GM21576 (cell line): ENCODE data around the gene GIPC2.
"Not testable (repeated sequence)": the region's sequence is repeated elsewhere in the genome, so short reads cannot be mapped to it uniquely, and the experiment has no call there.

ENCODE experiments used
- ATAC-seq: cut with Tn5 transposase; IDR thresholded peaks from one replicate; pipeline ENCODE4 v1.9.1; 2021; ENCODE audit warnings: mild to moderate bottlenecking, moderate library complexity; ENCODE audit not compliant: unreplicated experiment

The GIPC2 gene

DNA sequence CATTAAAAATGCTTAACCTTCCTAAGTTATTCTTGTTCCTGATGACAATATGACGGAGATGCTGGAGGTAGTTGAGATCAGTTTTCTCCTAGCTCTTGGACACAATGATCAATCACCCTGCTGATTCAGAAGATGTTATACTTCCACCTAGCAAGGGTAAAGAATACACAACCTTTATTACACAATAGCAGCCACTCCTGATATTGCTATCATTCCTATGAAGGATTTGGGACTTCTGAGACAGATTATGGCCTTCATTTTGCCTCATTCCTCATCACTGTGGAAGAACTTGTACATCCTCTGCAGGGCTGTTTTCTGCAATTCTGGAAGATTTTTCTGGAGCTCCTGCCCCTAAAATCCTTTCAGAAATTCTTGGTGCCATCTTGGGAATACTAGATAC, 47.8 kb downstream of the GIPC2 start:
- no peak for ATAC-seq

- ATAC-seq: no peak
Observed at GRCh38 chr1:78094639-78095038, 48.9 kb downstream of the GIPC2 start.

- no peak for ATAC-seq
Observed at GRCh38 chr1:78095593-78095992, 49.8 kb downstream of the GIPC2 start.

GRCh38 chr1:78096017-78096416, 50.3 kb downstream of the GIPC2 start:
- no peak for ATAC-seq

GRCh38 chr1:78096976-78097375, 51.2 kb downstream of the GIPC2 start:
- ATAC-seq: no peak

DNA sequence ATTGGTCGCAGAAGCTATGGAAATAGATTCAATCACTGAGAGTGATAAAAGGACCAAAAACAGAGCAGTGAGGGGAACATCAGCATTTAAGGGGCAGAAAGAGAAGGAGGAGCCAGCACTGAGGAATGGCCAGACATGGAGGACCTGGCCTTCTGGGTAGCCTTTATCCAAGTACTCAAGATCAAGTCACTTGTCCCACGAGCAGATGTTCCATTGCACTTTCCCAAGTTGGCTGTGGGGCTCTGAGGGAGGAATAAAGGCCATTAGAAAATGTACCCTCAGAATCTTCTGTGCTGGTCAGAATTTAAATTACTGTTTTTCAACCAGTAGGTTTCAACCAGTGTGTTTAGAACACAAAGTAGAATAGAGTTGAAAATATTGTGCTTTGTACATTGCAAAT, 55.3 kb downstream of the GIPC2 start:
- ATAC-seq: no peak

GRCh38 chr1:78101514-78101913, 55.7 kb downstream of the GIPC2 start:
- ATAC-seq: no peak

- ATAC-seq: no peak
Observed at GRCh38 chr1:78102082-78102481, 56.3 kb downstream of the GIPC2 start.

DNA sequence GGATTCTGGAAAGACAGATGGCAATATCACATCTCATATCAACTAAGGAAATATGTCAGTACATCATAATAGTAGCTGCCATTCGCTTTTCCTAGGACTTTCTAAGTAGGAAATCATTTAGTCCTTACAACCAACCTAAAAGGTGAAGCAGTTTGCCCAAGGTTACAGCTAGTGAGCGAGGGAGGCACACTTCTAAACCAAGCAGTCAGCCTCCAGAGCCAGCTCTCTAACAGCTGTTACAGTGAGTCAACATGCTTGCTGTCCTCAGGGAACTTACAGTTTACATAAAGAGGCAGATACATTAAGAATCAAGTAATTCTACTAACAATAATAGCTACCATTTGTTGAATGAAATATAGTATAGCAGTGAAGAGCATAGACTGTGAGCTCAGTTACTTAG, 57.1 kb downstream of the GIPC2 start:
- no peak for ATAC-seq

DNA sequence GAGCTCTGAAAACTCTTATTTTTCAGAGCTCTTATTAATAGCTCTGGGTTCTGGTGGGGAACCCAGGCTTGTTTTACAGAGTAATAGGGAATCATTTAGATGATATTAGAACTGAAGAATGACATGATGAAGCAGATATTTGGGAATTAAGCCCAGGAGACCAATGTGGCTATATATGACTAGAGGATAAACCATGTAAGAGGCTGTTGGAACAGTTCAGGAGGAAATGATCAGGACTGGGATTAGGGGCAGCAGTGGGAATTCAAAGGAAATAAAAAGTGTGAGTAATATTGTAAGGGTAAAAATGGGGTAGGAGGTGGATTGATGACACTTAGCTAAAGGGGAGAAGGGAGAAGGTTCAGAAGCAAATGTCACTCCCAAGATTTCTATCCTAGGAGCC, 58.6 kb downstream of the GIPC2 start:
- ATAC-seq: no peak

DNA sequence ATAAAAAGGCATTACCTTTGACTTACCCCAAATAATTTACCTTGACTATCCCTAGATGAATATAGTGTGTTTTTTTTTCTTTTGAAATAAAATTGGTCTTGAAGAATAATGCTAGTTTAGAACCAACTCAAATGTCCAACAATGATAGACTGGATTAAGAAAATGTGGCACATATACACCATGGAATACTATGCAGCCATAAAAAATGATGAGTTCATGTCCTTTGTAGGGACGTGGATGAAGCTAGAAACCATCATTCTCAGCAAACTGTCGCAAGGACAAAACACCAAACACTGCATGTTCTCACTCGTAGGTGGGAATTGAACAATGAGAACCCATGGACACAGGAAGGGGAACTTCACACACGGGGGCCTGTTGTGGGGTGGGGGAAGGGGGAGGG, 63.9 kb downstream of the GIPC2 start:
- not testable (repeated sequence) for ATAC-seq

GRCh38 chr1:78113156-78113916, 67.6 kb downstream of the GIPC2 start:
- ATAC-seq: no peak

GRCh38 chr1:78114034-78114956, 68.5 kb downstream of the GIPC2 start:
- peak; percentile 93 for ATAC-seq

DNA sequence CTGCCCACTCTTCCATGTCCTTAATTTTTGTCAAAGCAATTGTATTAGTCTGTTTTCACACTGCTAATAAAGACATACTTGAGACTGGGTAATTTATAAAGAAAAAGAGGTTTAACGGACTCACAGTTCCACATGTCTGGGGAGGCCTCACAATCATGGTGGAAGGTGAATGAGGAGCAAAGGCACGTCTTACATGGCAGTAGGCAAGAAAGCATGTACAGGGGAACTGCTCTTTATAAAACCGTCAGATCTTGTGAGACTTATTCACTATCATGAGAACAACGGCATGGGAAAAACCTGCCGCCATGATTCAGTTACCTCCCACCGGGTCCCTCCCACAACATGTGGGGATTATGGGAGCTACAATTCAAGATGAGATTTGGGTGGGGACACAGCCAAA, 74.7 kb downstream of the GIPC2 start:
- ATAC-seq: not testable (repeated sequence)

GRCh38 chr1:78121710-78122109, 75.9 kb downstream of the GIPC2 start:
- ATAC-seq: no peak

DNA sequence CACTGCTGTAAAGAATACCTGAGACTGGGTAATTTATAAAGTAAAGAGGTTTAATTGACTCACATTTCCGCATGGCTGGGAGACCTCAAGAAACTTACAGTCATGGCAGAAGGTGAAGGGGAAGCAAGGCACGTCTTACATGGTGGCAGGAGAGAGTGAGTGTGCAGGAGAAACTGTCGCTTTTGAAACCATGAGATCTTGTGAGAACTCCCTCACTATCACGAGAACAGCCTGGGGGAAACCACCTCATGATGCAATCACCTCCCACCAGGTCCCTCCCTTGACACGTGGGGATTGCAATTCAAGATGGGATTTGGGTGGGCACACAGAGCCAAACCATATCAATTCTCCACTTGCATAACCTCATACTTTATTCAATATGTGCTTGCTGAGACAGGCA, 76.6 kb downstream of the GIPC2 start:
- no peak for ATAC-seq

GRCh38 chr1:78126506-78126905, 80.7 kb downstream of the GIPC2 start:
- no peak for ATAC-seq

DNA sequence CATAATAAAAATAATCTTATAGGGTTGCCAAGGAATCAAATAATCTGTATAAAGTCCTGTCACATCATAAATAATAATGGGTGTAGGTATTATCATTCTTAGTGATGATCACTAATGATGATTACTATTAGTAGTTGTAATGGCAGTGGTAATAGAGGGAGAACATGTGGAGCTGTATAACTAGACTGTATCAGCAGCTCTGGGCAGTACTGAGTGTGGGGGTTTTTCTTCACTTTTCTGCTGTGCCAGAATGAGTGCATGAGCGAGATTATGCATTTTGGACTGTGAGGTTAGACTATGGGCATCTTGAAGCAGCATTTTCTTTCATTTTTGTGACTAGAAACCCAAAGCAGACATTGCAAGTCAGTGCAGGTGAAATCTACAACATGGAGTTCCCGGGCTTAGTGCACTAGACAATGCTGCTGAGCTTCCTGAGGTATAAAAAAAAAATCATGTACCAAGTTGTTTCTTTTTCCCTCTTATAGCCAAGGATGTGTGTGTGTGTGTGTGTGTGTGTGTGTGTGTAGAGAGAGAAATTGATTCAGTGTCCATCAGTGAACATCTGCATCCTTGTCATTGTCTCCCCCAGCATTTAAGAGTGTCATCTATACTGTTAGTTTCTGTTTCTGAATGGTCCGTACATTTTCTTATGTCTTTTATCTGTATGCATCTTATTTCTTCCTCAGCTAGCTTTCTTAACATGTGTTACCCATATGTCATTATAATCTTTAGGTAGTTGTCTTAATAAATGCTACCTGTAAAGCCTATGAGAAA, 86.6 kb downstream of the GIPC2 start:
- no peak for ATAC-seq

- ATAC-seq: no peak
Observed at GRCh38 chr1:78132948-78133322, 87.2 kb downstream of the GIPC2 start.

GRCh38 chr1:78136680-78137079, 90.9 kb downstream of the GIPC2 start:
- ATAC-seq: no peak

GRCh38 chr1:78141531-78142231, 95.9 kb downstream of the GIPC2 start:
- ATAC-seq: peak; percentile 34
